Measurements from ENCODE around the gene C2orf69. TPM values are rescaled to one million over a fixed set of nuclear protein-coding genes. Genes with fewer than 3 reads are reported as not detected.
"Not testable (repeated sequence)": the region's sequence is repeated elsewhere in the genome, so short reads cannot be mapped to it uniquely, and the experiment has no call there.

Gene C2orf69
- total RNA-seq, 1 experiment from 2014 or later: 22.0 TPM

- Histone ChIP-seq H3K9me3 (ENCODE audit: control insufficient read depth, low read depth, low read length) (peaks cover 12% of the 10 kb centered on the region), H3K56ac (ENCODE audit: insufficient read length, low read depth, low read length) (no peak overlapping the region), H3K27ac (ENCODE audit: insufficient read length, low read depth, low read length) (no peak overlapping the region), H2BK20ac (ENCODE audit: low read depth, low read length, poor library complexity, severe bottlenecking) (no peak overlapping the region), H3K4me2 (ENCODE audit: insufficient read depth, insufficient read length, low read length) (peak overlapping the region; percentile 76), H3K79me2 (ENCODE audit: insufficient read depth, low read length) (peaks cover 33% of the 10 kb centered on the region; the same call in 1 of the 2 replicates), H4K8ac (replicated peaks; ENCODE audit: insufficient read length, low read depth, low read length) (no peak overlapping the region), H2BK15ac (ENCODE audit: low read depth, low read length) (no peak overlapping the region), H3K14ac (ENCODE audit: insufficient read depth, low read length) (peak overlapping the region; percentile 95), H3K27me3 (ENCODE audit: insufficient read depth, low read length) (no peaks in the 10 kb centered on the region), H2BK5ac (ENCODE audit: insufficient read length, low read length) (no peak overlapping the region), H4K91ac (ENCODE audit: insufficient read length, low read depth, low read length) (no peak overlapping the region), H4K5ac (ENCODE audit: insufficient read length, low read depth, low read length) (no peak overlapping the region), H3K18ac (ENCODE audit: insufficient read length, low read depth, low read length) (peak overlapping the region; percentile 94), H3K23me2 (ENCODE audit: insufficient read length, low read depth, low read length, poor library complexity, severe bottlenecking) (peaks cover 10% of the 10 kb centered on the region), H3K4ac (ENCODE audit: low read depth, low read length) (no peak overlapping the region), H3T11ph (ENCODE audit: low read length) (no peak overlapping the region), H2BK12ac (ENCODE audit: insufficient read length, low read depth, low read length) (no peak overlapping the region), H2AFZ (ENCODE audit: low read length) (no peak overlapping the region), H3K4me1 (ENCODE audit: insufficient read depth, low read length) (no peaks in the 10 kb centered on the region; the same call in 1 of the 2 replicates), H2BK120ac (ENCODE audit: low read depth, low read length, poor library complexity, severe bottlenecking) (no peak overlapping the region), H4K20me1 (ENCODE audit: control insufficient read depth, insufficient read depth, insufficient read length) (no peaks in the 10 kb centered on the region), H3K23ac (ENCODE audit: insufficient read length, low read depth, low read length) (no peak overlapping the region), H3K9ac (ENCODE audit: extremely low read depth, insufficient read length, low read length) (peak overlapping the region; percentile 83), H3K79me1 (ENCODE audit: insufficient read depth, low read depth, low read length, poor library complexity, severe bottlenecking) (peaks cover 5% of the 10 kb centered on the region), H2AK5ac (ENCODE audit: insufficient read length, low read length) (no peak overlapping the region)
- Mint-ChIP-seq H3K9me3 (peaks cover 17 to 18% of the 10 kb centered on the region in 2 experiments), H3K27ac (peak overlapping the region; percentile 98 to 99 (median 98)), H3K4me1 (peaks cover 17 to 27% of the 10 kb centered on the region in 2 experiments), H3K4me3 (peak overlapping the region; percentile 97 to 98), H3K36me3 (ENCODE audit: insufficient read depth in 1 of 3, low read depth in 3 of 3) (peaks cover 30 to 37% (median 33%) of the 10 kb centered on the region in 3 experiments), H3K27me3 (ENCODE audit: low read depth) (no peaks in the 10 kb centered on the region; the same call in 1 of the 2 replicates)
- TF ChIP-seq CTCF (conservative IDR thresholded peaks at IDR 0.05): no peak
- DNase-seq: no peak
- WGBS (ENCODE audit: extremely low coverage, insufficient read length, low lambda C conversion rate): no CpG with 5 or more reads among the region's 13 CpGs
Observed at GRCh38 chr2:199911877-199912161, 726 bp downstream of the C2orf69 start.

- not testable (repeated sequence) for H2AFZ ChIP-seq (ENCODE audit: low read length); H3K27ac ChIP-seq (ENCODE audit: insufficient read length, low read depth, low read length); H3K79me1 ChIP-seq (ENCODE audit: insufficient read depth, low read depth, low read length, poor library complexity, severe bottlenecking); H3K14ac ChIP-seq (ENCODE audit: insufficient read depth, low read length); H3T11ph ChIP-seq (ENCODE audit: low read length); H4K91ac ChIP-seq (ENCODE audit: insufficient read length, low read depth, low read length); H4K5ac ChIP-seq (ENCODE audit: insufficient read length, low read depth, low read length); H2BK20ac ChIP-seq (ENCODE audit: low read depth, low read length, poor library complexity, severe bottlenecking); H3K23ac ChIP-seq (ENCODE audit: insufficient read length, low read depth, low read length); H4K20me1 ChIP-seq (ENCODE audit: control insufficient read depth, insufficient read depth, insufficient read length); H3K4ac ChIP-seq (ENCODE audit: low read depth, low read length); H3K18ac ChIP-seq (ENCODE audit: insufficient read length, low read depth, low read length); H3K27me3 ChIP-seq (ENCODE audit: insufficient read depth, low read length); H4K8ac ChIP-seq (replicated peaks; ENCODE audit: insufficient read length, low read depth, low read length); H2AK5ac ChIP-seq (ENCODE audit: insufficient read length, low read length); H3K56ac ChIP-seq (ENCODE audit: insufficient read length, low read depth, low read length); DNase-seq; H2BK15ac ChIP-seq (ENCODE audit: low read depth, low read length); H3K9ac ChIP-seq (ENCODE audit: extremely low read depth, insufficient read length, low read length); H2BK5ac ChIP-seq (ENCODE audit: insufficient read length, low read length); H2BK12ac ChIP-seq (ENCODE audit: insufficient read length, low read depth, low read length); H3K27me3 Mint-ChIP-seq (ENCODE audit: low read depth); H3K4me1 ChIP-seq (ENCODE audit: insufficient read depth, low read length); H2BK120ac ChIP-seq (ENCODE audit: low read depth, low read length, poor library complexity, severe bottlenecking); H3K27ac Mint-ChIP-seq
- Histone ChIP-seq H3K4me2 (ENCODE audit: insufficient read depth, insufficient read length, low read length) (peak overlapping the region; percentile 76), H3K9me3 (ENCODE audit: control insufficient read depth, low read depth, low read length) (peaks cover 16% of the 10 kb centered on the region), H3K79me2 (ENCODE audit: insufficient read depth, low read length) (peaks cover 41% of the 10 kb centered on the region; the same call in 1 of the 2 replicates), H3K23me2 (ENCODE audit: insufficient read length, low read depth, low read length, poor library complexity, severe bottlenecking) (peaks cover 10% of the 10 kb centered on the region)
- Mint-ChIP-seq H3K9me3 (peaks cover 25 to 26% of the 10 kb centered on the region in 2 experiments), H3K4me3 (peak overlapping the region; percentile 97 to 98), H3K36me3 (ENCODE audit: insufficient read depth in 1 of 3, low read depth in 3 of 3) (peaks cover 38 to 45% (median 42%) of the 10 kb centered on the region in 3 experiments), H3K4me1 (peaks cover 17 to 27% of the 10 kb centered on the region in 2 experiments)
- WGBS (ENCODE audit: extremely low coverage, insufficient read length, low lambda C conversion rate): no CpG with 5 or more reads among the region's 12 CpGs
Observed at GRCh38 chr2:199912553-199913114, 1.5 kb downstream of the C2orf69 start.

Measured in H9 (cell line).